ENCODE results near the gene PRR33.

- TF ChIP-seq CTCF (IDR thresholded peaks at IDR 0.05) (no peak), POLR2AphosphoS5 (IDR thresholded peaks at IDR 0.05) (no peak)
These were observed 38.8 kb upstream of the PRR33 start for GRCh38 chr11:1930462-1930830.

Data from prostate gland (tissue), 2 donors.